Esophagus muscularis mucosa (tissue), 3 donors: ENCODE measurements around the gene COL4A1.

Experiments
- EP300 ChIP-seq: sonication (generic); formaldehyde crosslinking; IDR thresholded peaks from one replicate; pipeline ENCODE4 v1.6.1; 2017; ENCODE audit warnings: antibody characterized with exemption
- TF ChIP-seq, protein P1 (sequence below), 3 experiments: fragments of 200-600 bp in 2 of 3; fragments of 450-650 bp in 1 of 3; sonication (generic) in 2 of 3; IDR thresholded peaks; one replicate each; pipeline ENCODE4 v1.5.1; 2017 to 2019; ENCODE audit warnings: antibody characterized with exemption in 3 of 3, mild to moderate bottlenecking in 2 of 3, moderate library complexity in 1 of 3

DNA sequence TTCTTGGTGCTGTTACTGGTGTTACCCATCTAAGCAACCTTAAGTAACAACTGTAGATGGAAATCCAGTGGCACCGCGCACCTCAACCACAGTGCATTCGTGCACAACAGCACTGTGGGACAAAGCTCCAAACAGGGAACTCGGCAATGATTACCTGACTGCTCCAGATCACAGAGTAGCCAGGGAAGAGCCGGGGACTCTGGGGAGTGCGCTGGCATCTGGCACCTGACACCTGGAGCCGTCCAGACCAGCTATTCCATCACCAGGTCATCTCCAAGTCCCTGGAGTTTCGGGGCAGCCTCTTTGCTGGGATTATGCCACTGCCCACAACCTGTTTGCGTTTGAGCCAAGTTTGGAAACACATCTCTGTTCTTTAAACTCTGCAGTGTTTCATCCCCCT is 62.0 kb downstream of the COL4A1 start:
- TF ChIP-seq, protein P1, sequence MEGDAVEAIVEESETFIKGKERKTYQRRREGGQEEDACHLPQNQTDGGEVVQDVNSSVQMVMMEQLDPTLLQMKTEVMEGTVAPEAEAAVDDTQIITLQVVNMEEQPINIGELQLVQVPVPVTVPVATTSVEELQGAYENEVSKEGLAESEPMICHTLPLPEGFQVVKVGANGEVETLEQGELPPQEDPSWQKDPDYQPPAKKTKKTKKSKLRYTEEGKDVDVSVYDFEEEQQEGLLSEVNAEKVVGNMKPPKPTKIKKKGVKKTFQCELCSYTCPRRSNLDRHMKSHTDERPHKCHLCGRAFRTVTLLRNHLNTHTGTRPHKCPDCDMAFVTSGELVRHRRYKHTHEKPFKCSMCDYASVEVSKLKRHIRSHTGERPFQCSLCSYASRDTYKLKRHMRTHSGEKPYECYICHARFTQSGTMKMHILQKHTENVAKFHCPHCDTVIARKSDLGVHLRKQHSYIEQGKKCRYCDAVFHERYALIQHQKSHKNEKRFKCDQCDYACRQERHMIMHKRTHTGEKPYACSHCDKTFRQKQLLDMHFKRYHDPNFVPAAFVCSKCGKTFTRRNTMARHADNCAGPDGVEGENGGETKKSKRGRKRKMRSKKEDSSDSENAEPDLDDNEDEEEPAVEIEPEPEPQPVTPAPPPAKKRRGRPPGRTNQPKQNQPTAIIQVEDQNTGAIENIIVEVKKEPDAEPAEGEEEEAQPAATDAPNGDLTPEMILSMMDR (IDR thresholded peaks at IDR 0.05) = no peak
- no peak for TF ChIP-seq EP300
